GM11168 (cell line): ENCODE results near the gene LHX4.

Experiments used
- in situ Hi-C: fragments of 300-500 bp; cut with MboI; formaldehyde crosslinking; loops from one replicate; pipeline ENCODE4 v1.12.0; 2022; ENCODE audit warnings: low sequenced_read_pairs; ENCODE audit not compliant: unreplicated experiment

The LHX4 gene

GRCh38 chr1:180267761-180268555 is 37.9 kb downstream of the LHX4 start:
- in situ Hi-C loops: no loop called here

- in situ Hi-C loops: no loop called here
These were observed 38.6 kb downstream of the LHX4 start for GRCh38 chr1:180268556-180269075.

GRCh38 chr1:180269645-180270529 is 39.8 kb downstream of the LHX4 start:
- in situ Hi-C loops: no loop called here

DNA sequence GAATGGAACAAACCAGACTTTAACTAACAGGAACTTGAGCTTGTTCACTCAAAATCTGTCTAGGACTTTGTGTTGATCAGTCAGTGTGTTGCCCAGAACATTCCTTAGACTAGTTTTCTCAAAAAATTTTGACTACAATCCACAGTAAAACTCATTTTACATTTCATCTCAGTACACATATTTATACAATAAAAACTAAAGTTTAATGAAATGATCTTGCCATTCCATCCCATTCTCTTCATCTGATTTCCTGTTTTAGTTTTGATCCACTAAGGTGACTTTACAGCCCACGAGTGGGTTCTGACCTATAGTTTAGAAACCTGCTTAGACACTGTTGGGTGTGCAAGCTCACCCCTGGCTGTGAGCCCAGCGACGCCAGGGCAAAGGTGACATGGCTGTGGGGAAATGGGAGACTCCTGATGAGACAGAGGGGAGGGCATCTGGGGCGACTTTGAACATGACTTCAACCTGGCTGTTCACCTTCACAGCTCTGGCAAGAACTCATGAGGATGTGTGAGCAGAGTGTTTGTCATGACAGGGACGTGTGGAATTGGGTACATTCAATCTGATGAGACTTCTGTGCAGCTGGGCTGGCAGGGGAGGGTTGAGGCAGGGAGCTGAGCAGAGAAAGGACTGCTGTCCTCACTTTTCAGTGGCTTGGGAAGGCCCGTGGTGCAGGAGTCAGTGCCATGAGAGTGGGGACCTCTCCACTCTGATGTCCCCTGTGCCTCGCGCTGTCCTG is 40.6 kb downstream of the LHX4 start:
- in situ Hi-C loops: no loop called here

DNA sequence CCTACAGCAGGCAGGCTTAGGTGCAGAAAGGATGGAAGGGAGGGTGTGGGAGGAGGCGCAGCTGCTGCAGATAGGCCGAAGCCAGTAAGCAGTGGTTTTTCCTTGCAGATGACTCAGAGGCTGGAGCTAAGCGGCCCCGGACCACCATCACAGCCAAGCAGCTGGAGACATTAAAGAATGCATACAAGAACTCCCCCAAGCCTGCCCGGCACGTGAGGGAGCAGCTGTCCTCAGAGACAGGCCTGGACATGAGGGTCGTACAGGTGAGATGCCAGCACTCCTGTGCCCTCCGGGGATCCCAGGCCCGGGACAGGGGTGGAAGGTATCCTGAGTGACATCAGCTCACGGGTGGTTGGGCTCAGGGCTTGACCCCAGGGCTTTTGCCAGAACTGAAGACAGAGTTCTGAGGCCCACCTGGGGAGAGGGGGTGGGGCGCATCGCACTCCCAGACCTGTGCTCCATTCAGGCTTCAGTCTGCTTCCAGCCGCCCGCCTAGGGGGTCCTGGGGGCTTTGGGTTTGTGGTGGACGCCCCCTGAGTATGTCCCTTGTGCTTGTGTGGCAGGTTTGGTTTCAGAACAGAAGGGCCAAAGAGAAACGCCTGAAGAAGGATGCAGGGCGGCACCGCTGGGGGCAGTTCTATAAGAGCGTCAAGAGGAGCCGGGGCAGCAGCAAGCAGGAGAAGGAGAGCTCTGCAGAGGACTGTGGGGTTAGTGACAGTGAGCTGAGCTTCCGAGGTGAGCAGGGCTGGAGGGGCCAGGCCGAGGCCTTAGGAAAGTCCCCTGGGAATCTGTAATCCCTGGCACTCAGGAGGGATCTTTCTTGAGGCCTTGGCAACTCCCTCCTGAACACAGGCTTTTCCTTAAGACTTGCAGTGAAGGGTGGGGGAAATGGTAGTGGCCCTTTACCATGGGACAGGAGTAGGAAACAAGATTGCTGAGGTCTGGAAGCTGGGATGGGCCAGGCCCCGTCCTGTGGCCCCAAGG is 41.5 kb downstream of the LHX4 start:
- in situ Hi-C loops: no loop called here

DNA sequence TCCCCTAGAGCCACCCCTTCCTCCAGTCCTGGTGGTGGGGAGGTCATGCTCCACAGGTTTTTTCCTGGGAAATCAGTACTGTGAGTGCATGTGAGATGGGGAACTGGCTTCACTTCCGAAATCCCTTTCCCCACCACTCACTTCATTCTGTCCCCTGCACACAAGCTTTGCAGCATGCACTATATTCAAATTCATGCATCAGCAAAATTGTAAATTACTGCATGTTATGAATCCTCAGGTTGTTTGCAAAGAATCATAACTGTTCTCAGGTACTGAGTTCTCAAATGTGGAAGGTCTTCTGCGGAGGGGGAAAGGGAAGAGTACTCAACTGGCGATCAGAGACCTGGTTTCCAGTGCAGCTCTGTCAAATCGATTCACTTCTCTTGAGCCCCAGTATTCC is 42.3 kb downstream of the LHX4 start:
- in situ Hi-C loops: no loop called here

DNA sequence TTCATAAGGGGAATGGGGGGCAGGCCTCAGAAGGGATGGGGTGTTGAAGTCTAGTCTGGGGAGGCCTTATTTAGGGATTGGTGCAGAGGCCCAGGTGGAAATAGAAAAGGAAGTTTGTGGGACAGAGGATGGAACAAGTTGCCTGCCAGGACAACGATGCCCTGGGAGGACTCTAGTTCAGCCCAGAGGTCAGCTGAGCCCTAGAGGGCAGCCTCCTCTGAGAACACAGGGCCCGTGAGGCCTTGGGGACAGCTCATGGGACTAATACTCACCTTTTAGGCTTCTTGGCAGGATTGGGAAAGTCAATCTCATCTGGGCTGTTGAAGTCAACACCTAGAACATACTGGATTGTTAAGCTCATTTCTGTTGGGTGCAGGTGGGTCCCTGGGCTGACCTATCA is 43.0 kb downstream of the LHX4 start:
- in situ Hi-C loops: no loop called here

DNA sequence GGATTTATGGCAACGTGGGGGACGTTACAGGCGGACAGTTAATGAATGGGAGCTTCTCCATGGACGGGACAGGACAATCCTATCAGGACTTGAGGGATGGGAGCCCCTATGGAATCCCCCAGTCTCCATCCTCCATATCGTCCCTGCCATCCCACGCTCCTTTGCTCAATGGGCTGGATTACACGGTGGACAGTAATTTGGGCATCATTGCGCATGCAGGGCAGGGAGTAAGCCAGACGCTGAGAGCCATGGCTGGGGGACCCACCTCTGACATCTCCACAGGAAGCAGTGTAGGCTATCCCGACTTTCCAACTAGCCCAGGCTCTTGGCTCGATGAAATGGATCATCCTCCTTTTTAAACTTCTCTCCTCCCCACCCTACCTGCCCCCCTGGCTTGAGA is 44.2 kb downstream of the LHX4 start:
- in situ Hi-C loops: no loop called here

- in situ Hi-C loops: no loop called here
These were observed 45.7 kb downstream of the LHX4 start for GRCh38 chr1:180275726-180276125.

GRCh38 chr1:180277476-180278193 is 47.6 kb downstream of the LHX4 start:
- in situ Hi-C loops: no loop called here

- in situ Hi-C loops: no loop called here
These were observed 48.1 kb downstream of the LHX4 start for GRCh38 chr1:180278194-180278515.

DNA sequence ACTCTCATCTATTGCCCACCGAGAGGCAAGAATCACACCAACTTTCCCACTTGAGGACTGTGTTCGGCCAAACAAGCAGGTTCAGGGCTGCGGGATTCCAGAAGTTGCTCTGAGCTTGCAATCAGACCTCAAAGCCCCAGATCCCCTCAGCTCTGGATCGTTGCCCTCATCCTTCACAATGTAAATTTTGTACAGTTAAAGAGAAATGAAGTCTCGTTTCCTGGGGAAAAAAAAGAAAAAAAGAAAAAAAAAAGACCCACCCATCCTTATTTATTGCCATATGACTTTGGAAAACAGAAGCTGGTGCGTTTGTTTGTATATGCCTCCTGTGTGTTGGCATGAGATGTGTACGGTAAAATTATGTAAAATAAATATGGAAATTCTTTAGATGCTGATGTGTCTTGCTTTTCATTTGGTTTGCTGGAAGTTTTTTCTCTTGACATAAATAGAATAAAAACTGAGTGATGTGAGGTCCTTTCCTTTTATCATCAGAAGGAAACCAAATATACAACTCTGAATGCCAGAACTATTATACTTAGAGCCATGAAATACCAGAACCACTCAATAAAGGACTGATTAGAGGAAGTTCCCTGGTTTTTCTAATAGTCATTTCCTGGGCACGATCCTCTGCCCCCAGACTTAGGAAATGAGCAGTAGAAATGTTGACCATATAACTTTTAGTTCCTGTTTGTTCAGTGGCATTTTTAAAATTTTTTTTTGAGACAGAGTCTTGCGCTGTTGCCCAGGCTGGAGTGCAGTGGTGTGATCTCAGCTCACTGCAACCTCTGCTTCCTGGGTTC is 48.7 kb downstream of the LHX4 start:
- in situ Hi-C loops: no loop called here

- in situ Hi-C loops: no loop called here
These were observed 49.6 kb downstream of the LHX4 start for GRCh38 chr1:180279651-180280050.

DNA sequence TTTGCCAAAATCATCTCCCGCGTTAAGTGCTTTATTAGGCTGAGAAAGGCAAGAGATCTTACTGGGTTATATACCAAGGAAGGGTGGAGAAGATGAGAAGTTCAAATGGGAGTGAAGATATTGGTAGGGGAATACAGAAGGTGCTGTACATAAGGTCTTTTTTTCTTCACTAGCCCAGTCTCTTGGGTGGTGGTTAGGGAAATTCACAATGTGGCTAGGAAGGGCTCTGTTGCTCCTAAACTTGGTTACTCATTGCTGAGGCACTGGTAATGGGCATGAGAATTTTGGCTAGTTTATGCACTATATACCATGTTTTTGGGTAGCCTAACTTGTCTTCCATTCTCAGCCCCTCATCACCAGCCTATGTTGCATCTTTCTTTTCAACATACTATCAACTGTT is 50.6 kb downstream of the LHX4 start:
- in situ Hi-C loops: no loop called here

DNA sequence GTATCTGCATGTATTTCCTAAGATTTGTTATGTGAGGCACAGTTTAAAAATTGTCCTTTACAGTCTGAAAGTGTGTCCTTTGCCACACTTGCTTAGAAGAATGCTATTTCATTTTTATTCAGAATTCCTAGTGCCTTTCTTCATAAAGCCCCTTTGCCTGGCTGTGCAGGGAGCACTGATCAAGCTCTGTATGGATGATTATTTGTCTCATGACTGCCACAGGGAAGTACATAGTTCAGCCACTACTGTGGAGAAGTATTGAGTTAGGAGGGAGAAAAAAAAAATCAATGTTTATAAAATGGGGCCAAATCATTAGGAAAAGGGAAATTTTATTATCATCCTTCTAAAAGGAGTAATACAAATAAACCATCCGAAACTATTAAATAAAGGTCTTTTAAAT is 51.4 kb downstream of the LHX4 start:
- in situ Hi-C loops: no loop called here

- in situ Hi-C loops: no loop called here
These were observed 52.5 kb downstream of the LHX4 start for GRCh38 chr1:180282401-180283044.

DNA sequence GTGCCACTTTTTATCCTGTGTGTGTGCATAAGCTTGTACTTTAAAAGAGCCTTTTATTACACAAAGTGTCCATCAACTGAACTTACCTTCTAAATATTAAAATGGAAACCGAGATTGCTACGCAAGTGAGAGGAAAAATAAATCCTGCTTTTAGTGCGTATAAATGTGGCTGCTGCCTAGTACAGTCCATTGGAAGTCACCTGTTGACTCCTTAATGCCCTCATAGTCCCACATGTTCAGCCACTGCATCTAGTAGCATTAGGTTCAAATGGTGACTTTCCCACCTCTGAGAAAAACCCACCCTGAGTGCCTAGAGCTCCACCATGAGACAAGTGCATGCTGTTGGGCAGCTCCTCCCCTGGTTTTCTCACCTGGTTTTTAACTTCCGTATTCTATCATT is 53.0 kb downstream of the LHX4 start:
- in situ Hi-C loops: no loop called here

DNA sequence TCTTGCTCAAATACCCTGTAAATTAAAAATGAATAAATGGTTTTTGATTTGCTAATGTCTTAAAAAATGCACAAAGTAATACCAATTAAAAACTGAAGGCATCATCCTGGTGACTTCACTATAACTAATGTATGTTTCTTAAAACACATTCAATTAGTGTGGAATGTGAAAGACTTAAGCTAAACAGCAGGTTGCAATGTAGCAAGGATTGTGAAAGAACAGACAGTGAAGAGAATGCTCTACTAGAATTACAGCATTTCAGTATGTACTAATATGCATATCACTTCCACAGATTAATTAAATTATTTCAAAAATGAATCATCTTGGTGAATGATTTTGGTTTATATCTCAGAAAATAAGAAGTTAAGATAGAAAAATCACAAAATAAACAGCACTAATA is 56.4 kb downstream of the LHX4 start:
- in situ Hi-C loops: no loop called here
